Activated T-cell treated with anti-CD3 and anti-CD28 coated beads for 4 hours (primary cell): Measurements from ENCODE around the gene ATG5.
A peak's percentile ranks its signal among the peaks of the same experiment; 100 is the strongest.

Experiments
- DNase-seq: peaks from one replicate; pipeline ENCODE4 v3.0.0-alpha.2; 2020

Gene ATG5

DNA sequence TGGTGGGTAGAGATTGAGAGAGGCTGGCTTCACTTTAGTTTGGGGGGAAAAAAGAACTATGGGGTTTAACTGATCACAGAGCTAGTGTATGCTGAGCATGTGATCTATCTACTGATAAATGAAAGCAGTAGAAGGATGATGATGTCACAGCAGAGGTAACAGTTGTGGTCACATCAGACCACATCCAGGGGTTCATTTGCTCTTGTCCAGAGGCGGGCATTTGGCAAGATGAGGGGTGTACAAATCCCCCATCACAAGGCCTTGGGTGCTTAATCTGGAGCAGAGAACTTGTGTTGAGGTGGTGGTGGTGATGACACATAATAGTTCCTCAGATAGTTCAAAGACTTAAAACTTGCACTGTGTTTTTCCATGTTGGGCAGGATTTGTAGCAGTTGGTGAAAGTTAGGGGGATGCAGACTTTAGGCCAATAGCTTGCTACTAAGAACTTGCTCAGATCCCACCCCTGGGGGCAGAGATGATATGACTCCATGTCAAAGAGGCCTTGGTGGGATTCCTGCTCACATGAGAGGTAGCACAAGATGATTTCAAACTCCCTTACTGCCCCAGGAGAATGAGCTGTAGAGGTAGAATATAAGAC lies 176.0 kb downstream of the ATG5 start:
- no peak for DNase-seq

GRCh38 chr6:106147476-106147875 lies 178.1 kb downstream of the ATG5 start:
- no peak for DNase-seq

DNA sequence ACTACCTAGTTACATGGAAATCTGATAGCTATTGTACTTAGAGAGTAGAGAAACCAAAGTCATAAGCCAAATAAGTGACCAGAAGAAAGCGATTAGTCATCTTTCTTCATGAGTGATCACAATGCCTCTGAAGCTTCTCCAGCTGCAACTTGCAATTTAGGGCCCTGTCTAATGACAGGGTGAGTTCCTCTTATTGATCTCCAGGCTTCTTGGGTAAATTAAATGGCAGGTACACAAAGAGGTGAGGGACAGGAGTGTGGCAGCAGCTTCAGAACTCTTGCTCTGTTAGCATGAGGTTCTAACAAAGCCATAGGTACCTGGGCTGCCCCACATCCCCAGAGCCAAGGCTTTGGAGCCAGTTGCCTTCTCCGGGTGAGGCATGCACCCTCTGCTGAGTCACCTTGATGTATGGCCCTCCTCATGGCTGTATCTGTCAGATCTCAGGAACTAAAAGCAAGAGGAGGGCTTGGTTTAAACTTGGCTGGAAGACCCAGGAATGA lies 178.7 kb downstream of the ATG5 start:
- no peak for DNase-seq

- no peak for DNase-seq
Observed at GRCh38 chr6:106145741-106146227, 179.8 kb downstream of the ATG5 start.

DNA sequence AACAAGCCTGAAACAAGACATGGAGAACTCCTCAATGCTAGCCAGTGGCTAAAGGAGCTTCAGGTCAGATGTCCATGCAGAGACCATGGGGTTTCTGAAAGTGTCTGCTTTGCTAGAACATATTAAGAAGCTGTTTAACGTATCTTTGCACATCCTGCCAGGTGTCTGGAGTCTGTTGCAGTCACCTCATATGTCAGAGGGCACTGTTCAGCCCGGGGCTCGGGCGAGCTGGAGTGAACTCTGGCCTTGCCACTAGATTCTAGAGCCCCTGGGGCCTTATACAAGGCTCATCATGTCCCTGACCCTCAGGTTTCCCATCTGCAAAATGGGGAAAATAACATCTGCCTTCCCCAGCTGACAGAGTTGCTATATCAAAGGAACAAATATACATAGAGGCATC lies 180.4 kb downstream of the ATG5 start:
- DNase-seq = no peak

GRCh38 chr6:106143665-106144064 lies 181.9 kb downstream of the ATG5 start:
- no peak for DNase-seq

DNA sequence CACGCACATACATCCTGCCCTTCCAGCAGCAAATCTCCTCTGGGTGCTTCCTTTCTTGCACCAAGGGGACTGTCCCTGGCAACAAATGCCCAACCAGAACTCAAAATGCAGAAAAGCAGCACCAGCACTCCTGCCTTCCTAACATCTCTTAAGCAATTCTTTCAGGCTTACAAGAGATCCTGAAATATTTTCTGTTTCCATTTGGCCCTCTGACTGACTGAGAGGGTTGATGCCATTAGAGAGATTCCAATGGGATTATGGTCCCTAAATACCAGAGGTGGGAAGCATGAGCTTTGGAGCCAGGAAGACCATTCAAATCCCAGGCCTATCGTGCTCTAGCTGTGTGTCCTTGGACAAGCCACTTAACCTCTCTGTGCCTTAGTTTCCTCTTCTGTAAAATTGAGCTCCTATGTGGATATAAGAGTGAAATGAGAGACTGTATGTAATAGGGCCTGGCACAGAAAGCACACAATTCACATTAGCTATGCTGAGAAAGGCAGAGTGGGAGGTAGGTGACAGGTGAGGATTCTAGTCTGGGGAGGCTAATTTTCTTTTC lies 182.6 kb downstream of the ATG5 start:
- DNase-seq = no peak

DNA sequence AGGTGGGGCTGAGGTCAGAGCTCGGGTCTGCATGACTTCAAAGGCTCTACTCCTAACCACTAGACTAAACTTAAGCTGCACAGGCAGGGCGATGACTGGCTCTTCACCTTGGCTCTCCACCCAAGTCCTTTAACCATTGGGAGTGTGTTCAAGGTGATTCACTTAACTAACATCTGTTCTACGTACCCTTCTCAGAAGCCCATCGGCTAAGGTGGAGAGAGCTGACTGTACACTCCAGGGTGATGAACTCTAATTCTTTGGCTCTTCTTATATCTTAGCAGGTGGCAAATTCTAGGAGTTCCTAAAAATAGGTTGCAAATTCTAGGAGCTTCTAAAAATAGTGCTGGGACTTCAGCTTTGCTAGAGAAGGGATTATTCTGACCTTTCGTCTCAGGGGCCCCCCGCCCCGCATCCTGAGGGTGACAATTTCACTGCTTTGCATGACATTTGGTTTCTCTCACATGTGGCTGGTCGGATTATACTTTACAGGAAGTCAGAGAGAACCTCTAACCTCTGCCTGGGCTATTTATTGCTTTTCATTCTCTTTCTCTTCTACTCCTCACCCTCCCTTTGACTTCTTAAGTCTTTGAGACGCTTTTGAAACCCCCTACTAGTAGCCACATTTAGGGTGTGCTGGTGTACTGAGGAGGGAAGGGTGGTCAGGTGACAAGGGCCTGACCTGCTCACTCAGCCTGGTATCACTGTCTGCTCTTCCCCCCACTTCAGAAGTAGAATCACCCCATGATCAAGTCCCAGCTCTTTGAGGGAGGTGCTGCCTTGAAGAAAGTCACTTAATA lies 183.9 kb downstream of the ATG5 start:
- peak; percentile 37 for DNase-seq

DNA sequence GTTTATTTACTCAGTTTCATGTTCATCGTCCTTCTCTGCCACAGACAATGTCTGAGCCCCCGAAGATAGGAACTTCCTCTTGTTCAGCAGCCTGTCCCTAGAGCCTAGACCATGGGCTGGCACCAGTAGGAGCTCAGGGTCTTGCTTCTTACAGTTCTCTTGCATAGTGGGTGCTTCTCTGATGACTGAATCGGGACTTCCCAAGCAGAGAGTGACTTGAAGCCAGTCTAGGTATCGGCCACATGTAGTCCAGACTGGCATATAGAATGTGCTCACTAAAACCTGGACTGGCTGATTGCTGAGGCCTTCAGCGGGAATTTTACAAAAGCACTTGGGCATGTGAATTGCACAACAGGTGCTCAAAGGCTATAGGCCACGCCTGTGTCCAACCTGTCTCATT lies 187.4 kb downstream of the ATG5 start:
- no peak for DNase-seq

DNA sequence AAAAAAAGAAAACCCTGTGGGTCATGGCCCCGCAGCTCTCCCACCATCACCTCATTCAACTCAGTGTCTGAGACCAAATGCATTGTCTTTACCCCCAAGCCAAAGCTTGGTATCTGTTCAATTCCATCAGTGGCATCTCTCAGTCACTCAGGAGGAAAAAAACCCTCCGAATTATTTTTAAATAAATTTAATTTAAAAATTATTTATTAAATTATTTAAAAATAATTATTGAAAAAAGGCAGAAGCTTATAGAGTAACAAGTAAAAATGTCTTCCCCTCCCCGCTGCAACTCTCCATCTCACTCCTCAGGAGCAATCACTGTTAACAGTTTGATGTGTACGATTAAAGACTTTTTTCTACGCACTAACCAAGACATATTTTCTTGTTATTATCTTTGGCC lies 188.7 kb downstream of the ATG5 start:
- no peak for DNase-seq

- no peak for DNase-seq
Observed at GRCh38 chr6:106135911-106136571, 189.5 kb downstream of the ATG5 start.

DNA sequence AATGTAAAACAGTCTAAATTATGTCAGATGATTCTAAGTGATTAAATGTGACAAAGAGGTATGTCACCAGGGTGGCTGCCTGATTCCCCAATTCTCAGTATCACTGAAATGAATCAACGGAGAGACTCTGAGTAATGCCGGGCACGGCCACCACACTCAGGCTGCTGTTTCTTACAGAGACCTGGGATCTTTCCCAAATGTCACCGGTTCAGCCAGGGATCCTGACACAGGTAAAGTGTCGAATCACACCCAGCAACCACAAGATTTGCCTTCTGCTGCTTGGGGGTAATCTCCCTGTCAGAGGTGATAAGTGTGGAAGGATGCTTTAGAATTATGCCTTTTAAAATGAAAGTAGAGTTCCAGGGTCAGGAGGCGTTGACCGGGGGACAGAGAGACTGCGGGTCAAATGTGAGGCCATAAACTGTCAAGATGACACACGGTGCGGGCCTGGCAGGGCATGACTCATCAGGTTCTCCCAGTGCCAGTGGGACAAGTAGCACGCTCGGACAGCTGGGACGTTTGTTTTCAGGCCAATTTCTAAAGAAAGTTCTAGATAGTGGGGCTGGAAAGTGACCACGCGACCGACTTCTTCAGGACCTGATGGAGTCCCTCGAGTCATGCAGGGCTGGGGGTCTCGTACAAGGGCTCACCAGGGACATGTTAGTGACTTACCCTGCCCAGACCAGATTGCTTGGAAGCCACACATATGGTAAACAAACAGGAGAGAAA lies 190.5 kb downstream of the ATG5 start:
- no peak for DNase-seq
